ENCODE measurements around the gene PI3.

The PI3 gene

GRCh38 chr20:45187693-45188092, 13.0 kb downstream of the PI3 start:
- DNase-seq (ENCODE audit: low read depth, low spot score): no peak

GRCh38 chr20:45189067-45189609, 14.4 kb downstream of the PI3 start:
- DNase-seq (ENCODE audit: low read depth, low spot score): no peak

GRCh38 chr20:45189861-45190260, 15.2 kb downstream of the PI3 start:
- DNase-seq (ENCODE audit: low read depth, low spot score): no peak

DNA sequence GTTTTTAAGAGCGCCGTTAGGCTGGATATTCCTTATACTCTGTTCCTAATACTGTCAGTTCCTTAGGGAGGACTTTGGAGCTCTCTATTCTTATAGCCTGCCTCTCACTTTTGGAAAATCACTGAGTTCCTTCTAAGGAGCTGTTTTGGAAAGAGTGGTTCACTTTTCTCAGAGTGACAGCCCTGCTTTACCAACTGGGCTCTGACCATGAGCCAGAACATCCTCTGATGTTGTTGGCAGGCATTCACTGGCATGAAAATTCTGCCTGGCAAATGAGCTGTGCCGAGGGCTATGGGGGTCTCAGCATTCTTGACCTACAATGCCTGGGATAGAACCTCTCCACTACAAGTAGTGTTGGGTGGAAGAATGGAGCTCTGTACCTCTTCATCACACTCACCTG, 17.2 kb downstream of the PI3 start:
- no peak for DNase-seq (ENCODE audit: low read depth, low spot score)

DNA sequence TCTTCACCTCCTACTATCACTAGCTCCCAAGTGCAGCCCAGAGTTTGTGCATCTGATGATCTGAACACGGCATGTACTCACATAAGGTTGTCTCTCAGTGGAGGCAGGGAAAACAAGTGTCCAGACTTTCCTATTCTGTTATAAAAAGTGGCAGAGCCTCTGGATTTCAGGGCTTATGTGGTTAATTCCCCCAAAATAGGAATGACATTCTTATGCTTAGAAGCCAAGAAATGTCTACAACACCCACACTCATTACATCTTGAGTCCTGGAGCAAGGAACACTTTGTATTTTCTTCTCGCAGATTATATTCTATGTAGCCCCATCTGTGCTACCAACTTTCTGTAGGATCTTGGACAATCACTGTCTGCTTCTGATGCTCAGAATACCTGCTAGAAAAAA, 18.6 kb downstream of the PI3 start:
- no peak for DNase-seq (ENCODE audit: low read depth, low spot score)

- DNase-seq (ENCODE audit: low read depth, low spot score): no peak
Measured at GRCh38 chr20:45206725-45207124, 32.0 kb downstream of the PI3 start, which contains the start of gene SEMG1. Gene SEMG1, plus strand, starts transcription at chr20:45207033. Its CDS starts 21 bp downstream, at chr20:45207054.

DNA sequence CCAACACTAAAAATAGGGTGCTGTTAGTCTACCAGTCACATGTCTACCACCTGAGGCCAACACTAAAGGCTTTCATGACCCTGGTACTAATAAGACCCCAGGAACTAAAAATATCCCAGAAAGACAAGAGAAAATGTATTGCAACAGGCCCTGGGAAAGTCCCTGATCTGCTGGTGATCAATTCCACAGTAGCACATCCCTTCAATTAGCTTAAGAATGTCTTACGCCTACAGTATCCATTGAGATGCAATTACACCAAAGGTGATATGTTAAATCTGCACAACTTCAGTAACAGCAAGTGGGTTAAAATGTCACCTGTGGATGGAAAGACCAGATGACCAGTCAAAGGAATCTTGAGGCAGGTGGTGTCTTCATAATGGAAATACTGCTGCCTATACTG, 35.2 kb downstream of the PI3 start:
- no peak for DNase-seq (ENCODE audit: low read depth, low spot score)

DNA sequence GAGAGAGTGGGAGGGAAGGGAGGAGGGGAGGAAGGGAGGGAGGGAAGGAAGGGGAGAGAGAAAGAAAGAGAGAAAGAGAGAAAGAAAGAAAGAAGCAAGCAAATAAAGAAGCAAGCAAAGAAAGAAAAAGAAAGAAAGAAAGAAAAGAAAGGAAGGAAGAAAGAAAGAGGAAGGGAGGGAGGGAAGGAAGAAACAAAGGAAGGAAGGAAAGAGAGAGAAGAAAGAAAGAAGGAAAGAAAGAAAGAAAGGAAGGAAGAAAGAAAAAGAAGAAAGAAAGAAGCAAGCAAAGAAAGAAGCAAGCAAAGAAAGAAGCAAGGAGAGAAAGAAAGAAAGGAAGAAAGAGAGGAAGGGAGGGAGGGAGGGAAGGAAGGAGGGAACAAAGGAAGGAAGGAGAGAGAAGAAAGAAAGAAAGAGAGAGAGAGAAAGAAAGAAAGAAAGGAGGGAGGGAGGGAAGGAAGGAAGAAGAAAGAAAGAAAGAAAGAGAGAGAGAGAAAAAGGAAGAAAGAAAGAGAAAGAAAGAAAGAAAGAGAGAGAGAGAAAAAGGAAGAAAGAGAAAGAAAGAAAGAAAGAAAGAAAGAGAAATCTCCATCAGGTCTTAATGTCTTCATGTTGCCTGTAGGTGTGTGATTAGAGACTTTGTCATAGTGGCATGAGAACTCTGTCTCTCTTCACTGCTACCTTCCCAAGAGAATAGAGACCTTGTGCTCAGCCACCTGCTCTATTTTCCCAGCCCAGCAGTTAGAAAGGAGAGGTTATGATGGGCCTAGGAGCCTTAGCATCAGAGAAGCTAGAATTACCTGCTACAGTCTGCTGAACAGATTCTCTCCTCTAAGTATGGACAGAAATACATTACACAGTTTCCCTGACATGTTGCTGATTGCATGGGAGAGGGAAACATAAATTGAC, 37.1 kb downstream of the PI3 start:
- no peak for DNase-seq (ENCODE audit: low read depth, low spot score)

- no peak for DNase-seq (ENCODE audit: low read depth, low spot score)
Measured at GRCh38 chr20:45212836-45213235, 38.1 kb downstream of the PI3 start.

- no peak for DNase-seq (ENCODE audit: low read depth, low spot score)
Measured at GRCh38 chr20:45218124-45218523, 43.4 kb downstream of the PI3 start.

- no peak for DNase-seq (ENCODE audit: low read depth, low spot score)
Measured at GRCh38 chr20:45218636-45219035, 43.9 kb downstream of the PI3 start.

GRCh38 chr20:45221076-45221475, 46.4 kb downstream of the PI3 start, which contains the start of gene SEMG2:
Gene SEMG2, plus strand, starts transcription at chr20:45221373. Its CDS starts 17 bp downstream, at chr20:45221390.
- DNase-seq (ENCODE audit: low read depth, low spot score): no peak

- DNase-seq (ENCODE audit: low read depth, low spot score): no peak
Measured at GRCh38 chr20:45223136-45223535, 48.4 kb downstream of the PI3 start.

Measured in smooth muscle cell of the brain vasculature (primary cell).